Smooth muscle cell (in vitro differentiated cells): ENCODE results near the gene KIF22. TPM values are rescaled to one million over a fixed set of nuclear protein-coding genes. Genes with fewer than 3 reads are reported as not detected.

Experiments
- DNase-seq: peaks from one replicate; lab custom pipeline; 2025; ENCODE audit not compliant: unreplicated experiment; lab: John Stamatoyannopoulos, UW
- H2AFZ ChIP-seq: fragments of 200-600 bp; sonication (generic); 2 replicates; pipeline ENCODE4 v1.6.0; 2016; ENCODE audit warnings: antibody characterized with exemption, low read depth, mild to moderate bottlenecking
- H3F3A ChIP-seq: fragments of 200-600 bp; sonication (generic); 2 replicates; pipeline ENCODE4 v1.6.0; 2017; ENCODE audit warnings: antibody characterized with exemption, low read depth
- H3K27ac ChIP-seq: fragments of 200-600 bp; sonication (generic); 2 replicates; pipeline ENCODE4 v1.5.1; 2016; ENCODE audit warnings: low read depth, mild to moderate bottlenecking
- H3K27me3 ChIP-seq: fragments of 200-600 bp; sonication (generic); 2 replicates; pipeline ENCODE4 v1.6.1; 2016; ENCODE audit warnings: low read depth, mild to moderate bottlenecking
- H3K36me3 ChIP-seq: fragments of 200-600 bp; sonication (generic); 2 replicates; pipeline ENCODE4 v1.5.1; 2016; ENCODE audit warnings: low read depth
- H3K4me1 ChIP-seq: fragments of 200-600 bp; sonication (generic); 2 replicates; pipeline ENCODE4 v1.5.1; 2016; ENCODE audit warnings: low read depth
- H3K4me2 ChIP-seq: fragments of 200-600 bp; sonication (generic); 2 replicates; pipeline ENCODE4 v1.6.0; 2016; ENCODE audit warnings: mild to moderate bottlenecking
- H3K4me3 ChIP-seq: fragments of 200-600 bp; sonication (generic); 2 replicates; pipeline ENCODE4 v1.5.1; 2016; ENCODE audit warnings: mild to moderate bottlenecking
- H3K79me2 ChIP-seq: fragments of 200-600 bp; sonication (generic); 2 replicates; pipeline ENCODE4 v1.6.0; 2016; ENCODE audit warnings: low read depth, mild to moderate bottlenecking
- H3K9ac ChIP-seq: fragments of 200-600 bp; sonication (generic); 2 replicates; pipeline ENCODE4 v1.6.0; 2016; ENCODE audit warnings: low read depth
- H3K9me3 ChIP-seq: fragments of 200-600 bp; sonication (generic); replicated peaks from 2 replicates; pipeline ENCODE4 v1.5.1; 2016; ENCODE audit warnings: low read depth
- H4K20me1 ChIP-seq: fragments of 200-600 bp; sonication (generic); 2 replicates; pipeline ENCODE4 v1.6.0; 2016; ENCODE audit warnings: low read depth
- CTCF ChIP-seq: fragments of 200-600 bp; sonication (generic); IDR thresholded peaks from 2 replicates; pipeline ENCODE4 v1.5.1; 2017; ENCODE audit warnings: borderline replicate concordance, mild to moderate bottlenecking, antibody characterized with exemption; ENCODE audit not compliant: insufficient read depth, poor library complexity, severe bottlenecking
- WGBS: methylation state at CpG from one replicate; pipeline ENCODE4 v1.1.7; 2016; ENCODE audit warnings: low lambda C conversion rate; 5-methylcytosine and 5-hydroxymethylcytosine counted together
- polyA plus RNA-seq: library from polyadenylated mRNA; unstranded; fragments of >200 nt; fragmentation: Nextera tagmentation; extraction: Ambion mirVana; gene quantifications from 2 replicates; pipeline ENCODE4 v1.2.1, GENCODE V29; 2016
- total RNA-seq: library from RNA; depleted of rRNA; stranded (reverse); fragments of >200 nt; gene quantifications from 2 replicates; pipeline ENCODE4 v1.2.3, GENCODE V29; 2014

KIF22 gene
- total RNA-seq (16.0 and 19.8 TPM in 2 replicates), polyA plus RNA-seq (33.5 and 35.7 TPM in 2 replicates)

- H3K79me2 ChIP-seq = peaks cover 45% of the 10 kb centered on the region
- DNase-seq = peak; percentile 98
- H3K4me2 ChIP-seq = peak within 1 kb of the TSS; percentile 96
- peak within 1 kb of the TSS; percentile 63 for H3K9ac ChIP-seq
- peak within 1 kb of the TSS; percentile 72 for H3K27ac ChIP-seq
- no peaks in the 10 kb centered on the region for H4K20me1 ChIP-seq
- H3F3A ChIP-seq = no peaks in the 10 kb centered on the region
- H3K4me1 ChIP-seq = peaks cover 15% of the 10 kb centered on the region
- H2AFZ ChIP-seq = peak within 1 kb of the TSS; percentile 88
- peak; percentile 50 for TF ChIP-seq CTCF
- no peaks in the 10 kb centered on the region for H3K27me3 ChIP-seq
- peak within 1 kb of the TSS; percentile 75 for H3K4me3 ChIP-seq
- 2% methylated on average over 67 of the region's 67 CpGs for WGBS
- H3K36me3 ChIP-seq = no peaks in the 10 kb centered on the region
- H3K9me3 ChIP-seq = no peaks in the 10 kb centered on the region
Observed at GRCh38 chr16:29790183-29790948, at the start of gene KIF22. Gene KIF22 (plus strand): TSS chr16:29790751. CDS start chr16:29790760, 9 bp downstream.

GRCh38 chr16:29742683-29743275 is 47.8 kb upstream of the KIF22 start:
- Histone ChIP-seq H3F3A (no peaks in the 10 kb centered on the region), H3K27ac (no peak overlapping the region), H3K4me3 (no peak overlapping the region), H4K20me1 (no peaks in the 10 kb centered on the region), H3K9me3 (no peaks in the 10 kb centered on the region), H3K36me3 (no peaks in the 10 kb centered on the region), H3K27me3 (no peaks in the 10 kb centered on the region), H3K9ac (no peak overlapping the region), H3K79me2 (no peaks in the 10 kb centered on the region), H3K4me1 (no peaks in the 10 kb centered on the region), H2AFZ (no peak overlapping the region), H3K4me2 (no peak overlapping the region)
- 96% methylated on average over 7 of the region's 7 CpGs for WGBS
- TF ChIP-seq CTCF = no peak
- DNase-seq = no peak

- no peaks in the 10 kb centered on the region for H3K4me1 ChIP-seq
- H3F3A ChIP-seq = no peaks in the 10 kb centered on the region
- no peaks in the 10 kb centered on the region for H3K9me3 ChIP-seq
- no peaks in the 10 kb centered on the region for H3K36me3 ChIP-seq
- no peak overlapping the region for H3K9ac ChIP-seq
- no peak overlapping the region for H2AFZ ChIP-seq
- H3K27me3 ChIP-seq = no peaks in the 10 kb centered on the region
- no peak for TF ChIP-seq CTCF
- no peak overlapping the region for H3K27ac ChIP-seq
- no peaks in the 10 kb centered on the region for H3K79me2 ChIP-seq
- DNase-seq = no peak
- WGBS = 90% methylated on average over 5 of the region's 5 CpGs
- no peak overlapping the region for H3K4me3 ChIP-seq
- no peak overlapping the region for H3K4me2 ChIP-seq
- H4K20me1 ChIP-seq = no peaks in the 10 kb centered on the region
Observed at GRCh38 chr16:29743475-29743826, 47.1 kb upstream of the KIF22 start.
